Neural cell (in vitro differentiated cells): ENCODE data around the gene GCK. TPM values are rescaled to one million over a fixed set of nuclear protein-coding genes. Genes with fewer than 3 reads are reported as not detected.

Source experiments
- H2AFZ ChIP-seq: fragments of 200-600, 300-800 bp; sonication (generic), shearing (Covaris generic); 2 replicates; pipeline ENCODE4 v1.6.0; 2014; ENCODE audit warnings: low read depth, mild to moderate bottlenecking, antibody characterized with exemption, low read length, moderate library complexity
- H3F3A ChIP-seq: fragments of 200-600 bp; shearing (Covaris generic); 2 replicates; pipeline ENCODE4 v1.6.1; 2016; ENCODE audit warnings: mild to moderate bottlenecking, moderate library complexity, mixed read lengths, antibody characterized with exemption, low read length; ENCODE audit not compliant: insufficient read depth, poor library complexity, severe bottlenecking
- H3K27ac ChIP-seq: fragments of 200-600, 300-800 bp; sonication (generic), shearing (Covaris generic); 2 replicates; pipeline ENCODE4 v1.5.1; 2014; ENCODE audit warnings: mild to moderate bottlenecking, low read length, moderate library complexity
- H3K27me3 ChIP-seq: fragments of 300-800, 200-600 bp; sonication (generic), shearing (Covaris generic); 2 replicates; pipeline ENCODE4 v1.6.0; 2014; ENCODE audit warnings: mild to moderate bottlenecking, low read depth, low read length, moderate library complexity; ENCODE audit not compliant: insufficient read depth
- H3K36me3 ChIP-seq: fragments of 300-800, 200-600 bp; sonication (generic), shearing (Covaris generic); 2 replicates; pipeline ENCODE4 v1.5.1; 2014; ENCODE audit warnings: mild to moderate bottlenecking, antibody characterized with exemption, low read length, moderate library complexity; ENCODE audit not compliant: insufficient read depth
- H3K4me2 ChIP-seq: fragments of 300-800, 200-600 bp; sonication (generic), shearing (Covaris generic); 2 replicates; pipeline ENCODE4 v1.6.0; 2014; ENCODE audit warnings: mild to moderate bottlenecking, low read length
- H3K4me3 ChIP-seq: fragments of 300-800, 200-600 bp; sonication (generic), shearing (Covaris generic); 2 replicates; pipeline ENCODE4 v1.5.1; 2014; ENCODE audit warnings: mild to moderate bottlenecking, low read length, moderate library complexity
- H3K79me2 ChIP-seq: fragments of 200-600 bp; shearing (Covaris generic); replicated peaks from 2 replicates; pipeline ENCODE4 v1.6.0; 2014; ENCODE audit warnings: mild to moderate bottlenecking, low read length, moderate library complexity; ENCODE audit not compliant: insufficient read depth
- H3K9ac ChIP-seq: fragments of 300-800, 200-600 bp; sonication (generic), shearing (Covaris generic); 2 replicates; pipeline ENCODE4 v1.6.1; 2016; ENCODE audit warnings: mild to moderate bottlenecking, low read length, mixed read lengths
- H3K9me2 ChIP-seq: fragments of 200-600 bp; shearing (Covaris generic); 2 replicates; pipeline ENCODE4 v1.6.1; 2016; ENCODE audit warnings: mild to moderate bottlenecking, low read length, mixed read lengths; ENCODE audit not compliant: insufficient read depth
- H3K9me3 ChIP-seq: fragments of 200-600, 300-800 bp; sonication (generic), shearing (Covaris generic); 2 replicates; pipeline ENCODE4 v1.6.1; 2016; ENCODE audit warnings: mild to moderate bottlenecking, mixed run types, low read length, moderate library complexity, mixed read lengths
- H4K20me1 ChIP-seq: fragments of 200-600 bp; shearing (Covaris generic); 2 replicates; pipeline ENCODE4 v1.6.1; 2016; ENCODE audit warnings: mild to moderate bottlenecking, mixed run types; ENCODE audit not compliant: insufficient read depth
- CTCF ChIP-seq: fragments of 450-650 bp; IDR thresholded peaks from 2 replicates; pipeline ENCODE4 v1.5.1; 2014; ENCODE audit warnings: antibody characterized with exemption, mild to moderate bottlenecking, moderate library complexity; ENCODE audit not compliant: poor library complexity, severe bottlenecking
- EP300 ChIP-seq: fragments of 450-650 bp; conservative IDR thresholded peaks from 2 replicates; pipeline ENCODE4 v1.6.1; 2014; ENCODE audit warnings: antibody characterized with exemption, mild to moderate bottlenecking, moderate library complexity; ENCODE audit not compliant: poor library complexity, severe bottlenecking
- EZH2 ChIP-seq: fragments of 200-600, 300-800 bp; shearing (Covaris generic), sonication (generic); IDR thresholded peaks from 2 replicates; pipeline ENCODE4 v1.6.1; 2014; ENCODE audit warnings: antibody characterized with exemption, low read length, borderline replicate concordance, mild to moderate bottlenecking; ENCODE audit not compliant: insufficient read depth, poor library complexity, severe bottlenecking
- MXI1 ChIP-seq: fragments of 450-650 bp; conservative IDR thresholded peaks from 2 replicates; pipeline ENCODE4 v1.6.1; 2014; ENCODE audit warnings: antibody characterized with exemption, mild to moderate bottlenecking; ENCODE audit not compliant: poor library complexity, severe bottlenecking
- POLR2AphosphoS5 ChIP-seq: IDR thresholded peaks from 2 replicates; pipeline ENCODE4 v1.6.1; 2012
- RAD21 ChIP-seq: fragments of 450-650 bp; conservative IDR thresholded peaks from 2 replicates; pipeline ENCODE4 v1.6.1; 2014; ENCODE audit warnings: antibody characterized with exemption, mild to moderate bottlenecking, moderate library complexity
- SMC3 ChIP-seq: fragments of 450-650 bp; conservative IDR thresholded peaks from 2 replicates; pipeline ENCODE4 v1.6.1; 2014; ENCODE audit warnings: antibody characterized with exemption, mild to moderate bottlenecking, moderate library complexity; ENCODE audit not compliant: poor library complexity
- TAF1 ChIP-seq: IDR thresholded peaks from 2 replicates; pipeline ENCODE4 v1.6.1; 2012; ENCODE audit warnings: low read depth
- polyA plus RNA-seq: library from polyadenylated mRNA; depleted of rRNA; stranded (reverse); fragments of >200 nt; gene quantifications from 2 replicates; pipeline ENCODE4 v1.2.3, GENCODE V29; 2014
- TF ChIP-seq, protein P1 (sequence below): IDR thresholded peaks from 2 replicates; pipeline ENCODE4 v1.6.1; 2012; ENCODE audit warnings: borderline replicate concordance

GCK gene
- polyA plus RNA-seq, 1 donor from 2014 or later, result 7.4 TPM

DNA sequence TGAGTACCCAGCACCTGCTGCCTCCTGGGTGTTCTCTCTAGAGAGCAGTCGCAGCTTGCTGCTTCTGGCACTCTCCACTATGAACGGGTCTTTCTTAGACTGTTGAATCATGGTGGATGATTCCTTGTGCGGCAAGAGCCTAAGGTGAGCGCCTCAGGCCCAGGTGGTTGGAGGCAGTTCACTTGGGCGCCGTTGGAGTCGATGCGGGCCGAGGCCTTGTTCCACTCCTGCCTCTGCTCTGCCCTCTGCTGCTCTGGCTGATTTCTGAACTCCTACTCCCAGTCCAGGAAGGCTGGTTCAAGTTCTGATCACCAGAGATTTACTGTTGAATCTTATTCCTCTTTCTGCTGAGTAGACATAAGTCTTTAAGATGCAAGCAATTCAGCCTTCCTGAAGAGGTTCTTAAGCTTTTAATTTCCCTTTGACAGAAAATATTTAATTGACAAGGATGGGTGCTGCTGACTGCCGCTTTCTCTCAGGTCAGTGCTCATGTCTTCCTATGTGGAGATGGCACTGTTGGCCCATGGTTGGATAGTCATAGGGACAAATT is 22.0 kb upstream of the GCK start:
- Histone ChIP-seq H3F3A (no peaks in the 10 kb centered on the region), H3K4me3 (no peak overlapping the region), H3K27me3 (no peaks in the 10 kb centered on the region), H3K9me2 (no peaks in the 10 kb centered on the region), H3K27ac (no peak overlapping the region), H3K36me3 (no peaks in the 10 kb centered on the region), H3K4me2 (no peak overlapping the region), H3K9ac (no peak overlapping the region), H3K9me3 (no peaks in the 10 kb centered on the region), H4K20me1 (no peaks in the 10 kb centered on the region), H2AFZ (no peak overlapping the region), H3K79me2 (no peaks in the 10 kb centered on the region)
- TF ChIP-seq TAF1, result no peak
- TF ChIP-seq, protein P1, sequence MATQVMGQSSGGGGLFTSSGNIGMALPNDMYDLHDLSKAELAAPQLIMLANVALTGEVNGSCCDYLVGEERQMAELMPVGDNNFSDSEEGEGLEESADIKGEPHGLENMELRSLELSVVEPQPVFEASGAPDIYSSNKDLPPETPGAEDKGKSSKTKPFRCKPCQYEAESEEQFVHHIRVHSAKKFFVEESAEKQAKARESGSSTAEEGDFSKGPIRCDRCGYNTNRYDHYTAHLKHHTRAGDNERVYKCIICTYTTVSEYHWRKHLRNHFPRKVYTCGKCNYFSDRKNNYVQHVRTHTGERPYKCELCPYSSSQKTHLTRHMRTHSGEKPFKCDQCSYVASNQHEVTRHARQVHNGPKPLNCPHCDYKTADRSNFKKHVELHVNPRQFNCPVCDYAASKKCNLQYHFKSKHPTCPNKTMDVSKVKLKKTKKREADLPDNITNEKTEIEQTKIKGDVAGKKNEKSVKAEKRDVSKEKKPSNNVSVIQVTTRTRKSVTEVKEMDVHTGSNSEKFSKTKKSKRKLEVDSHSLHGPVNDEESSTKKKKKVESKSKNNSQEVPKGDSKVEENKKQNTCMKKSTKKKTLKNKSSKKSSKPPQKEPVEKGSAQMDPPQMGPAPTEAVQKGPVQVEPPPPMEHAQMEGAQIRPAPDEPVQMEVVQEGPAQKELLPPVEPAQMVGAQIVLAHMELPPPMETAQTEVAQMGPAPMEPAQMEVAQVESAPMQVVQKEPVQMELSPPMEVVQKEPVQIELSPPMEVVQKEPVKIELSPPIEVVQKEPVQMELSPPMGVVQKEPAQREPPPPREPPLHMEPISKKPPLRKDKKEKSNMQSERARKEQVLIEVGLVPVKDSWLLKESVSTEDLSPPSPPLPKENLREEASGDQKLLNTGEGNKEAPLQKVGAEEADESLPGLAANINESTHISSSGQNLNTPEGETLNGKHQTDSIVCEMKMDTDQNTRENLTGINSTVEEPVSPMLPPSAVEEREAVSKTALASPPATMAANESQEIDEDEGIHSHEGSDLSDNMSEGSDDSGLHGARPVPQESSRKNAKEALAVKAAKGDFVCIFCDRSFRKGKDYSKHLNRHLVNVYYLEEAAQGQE, result no peak
- TF ChIP-seq SMC3, result no peak
- no peak for TF ChIP-seq POLR2AphosphoS5
- no peak for TF ChIP-seq EZH2
- no peak for TF ChIP-seq RAD21
- no peak for TF ChIP-seq MXI1
- no peak for TF ChIP-seq EP300
- no peak for TF ChIP-seq CTCF

- H3K79me2 ChIP-seq, result no peaks in the 10 kb centered on the region
- H4K20me1 ChIP-seq, result no peaks in the 10 kb centered on the region
- no peak overlapping the region for H3K4me2 ChIP-seq
- no peaks in the 10 kb centered on the region for H3K9me3 ChIP-seq
- no peaks in the 10 kb centered on the region for H3F3A ChIP-seq
- no peaks in the 10 kb centered on the region for H3K36me3 ChIP-seq
- no peaks in the 10 kb centered on the region for H3K9me2 ChIP-seq
- no peak overlapping the region for H3K27ac ChIP-seq
- no peak overlapping the region for H3K9ac ChIP-seq
- TF ChIP-seq MXI1, result no peak
- H2AFZ ChIP-seq, result no peak overlapping the region
- no peaks in the 10 kb centered on the region for H3K27me3 ChIP-seq
- no peak overlapping the region for H3K4me3 ChIP-seq
These were observed 20.9 kb upstream of the GCK start for GRCh38 chr7:44210107-44210506.

DNA sequence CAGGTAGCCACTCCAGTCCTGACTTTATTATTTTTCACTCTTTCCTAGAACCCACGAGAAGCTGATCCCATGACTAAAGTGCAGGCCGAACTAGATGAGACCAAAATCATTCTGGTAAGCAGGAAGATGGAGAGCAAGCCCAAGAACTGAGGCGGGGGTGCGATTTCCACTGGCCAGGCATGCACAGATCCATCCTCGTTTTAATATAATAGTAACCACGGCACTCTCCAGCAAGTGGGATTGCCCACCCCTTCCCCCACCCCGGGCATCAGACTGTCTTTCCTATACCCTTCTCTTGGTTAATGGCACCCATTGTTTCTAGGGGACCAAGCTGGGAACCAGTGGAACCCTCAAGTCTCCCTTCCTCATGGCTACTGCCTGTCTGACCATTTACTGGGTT is 18.8 kb upstream of the GCK start:
- TF ChIP-seq MXI1 (no peak), SMC3 (no peak), CTCF (no peak)
- TF ChIP-seq, protein P1, result no peak
- no peaks in the 10 kb centered on the region for H3F3A ChIP-seq

More for the DNA sequence above, 18.8 kb upstream of the GCK start:
- Histone ChIP-seq H3K36me3 (no peaks in the 10 kb centered on the region), H3K27ac (no peak overlapping the region), H4K20me1 (no peaks in the 10 kb centered on the region), H3K9me3 (no peaks in the 10 kb centered on the region), H2AFZ (no peak overlapping the region), H3K4me2 (no peak overlapping the region), H3K79me2 (peaks cover 10% of the 10 kb centered on the region), H3K9ac (no peak overlapping the region), H3K27me3 (no peaks in the 10 kb centered on the region), H3K4me3 (no peak overlapping the region), H3K9me2 (no peaks in the 10 kb centered on the region)
